Right kidney (tissue), 9 donors: ENCODE data around the gene PNPLA2.

Experiments used
- DNase-seq: peaks from one replicate; pipeline ENCODE4 v3.0.0-alpha.2; 2016
- long read RNA-seq, 8 donors: transcript quantifications; one replicate each; lab custom pipeline, GENCODE V29; 2026

The PNPLA2 gene, protein sequence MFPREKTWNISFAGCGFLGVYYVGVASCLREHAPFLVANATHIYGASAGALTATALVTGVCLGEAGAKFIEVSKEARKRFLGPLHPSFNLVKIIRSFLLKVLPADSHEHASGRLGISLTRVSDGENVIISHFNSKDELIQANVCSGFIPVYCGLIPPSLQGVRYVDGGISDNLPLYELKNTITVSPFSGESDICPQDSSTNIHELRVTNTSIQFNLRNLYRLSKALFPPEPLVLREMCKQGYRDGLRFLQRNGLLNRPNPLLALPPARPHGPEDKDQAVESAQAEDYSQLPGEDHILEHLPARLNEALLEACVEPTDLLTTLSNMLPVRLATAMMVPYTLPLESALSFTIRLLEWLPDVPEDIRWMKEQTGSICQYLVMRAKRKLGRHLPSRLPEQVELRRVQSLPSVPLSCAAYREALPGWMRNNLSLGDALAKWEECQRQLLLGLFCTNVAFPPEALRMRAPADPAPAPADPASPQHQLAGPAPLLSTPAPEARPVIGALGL
- long read RNA-seq, donor 1, partial matches to known transcripts, result 14 of 15 reads
- long read RNA-seq, donor 1, other reads (novel, unspliced or antisense), result 0 of 15 reads
- long read RNA-seq, donor 2, partial matches to known transcripts, result 19 of 19 reads
- long read RNA-seq, donor 2, other reads (novel, unspliced or antisense), result 0 of 19 reads
- long read RNA-seq, donor 3, partial matches to known transcripts, result 15 of 15 reads
- long read RNA-seq, donor 3, other reads (novel, unspliced or antisense), result 0 of 15 reads
- long read RNA-seq, donor 4, partial matches to known transcripts, result 14 of 14 reads
- long read RNA-seq, donor 4, other reads (novel, unspliced or antisense), result 0 of 14 reads
- long read RNA-seq, donor 5, partial matches to known transcripts, result 29 of 29 reads
- long read RNA-seq, donor 5, other reads (novel, unspliced or antisense), result 0 of 29 reads
- long read RNA-seq, donor 6, partial matches to known transcripts, result 27 of 28 reads
- long read RNA-seq, donor 6, other reads (novel, unspliced or antisense), result 0 of 28 reads
- long read RNA-seq, donor 7, partial matches to known transcripts, result 74 of 75 reads
- long read RNA-seq, donor 7, other reads (novel, unspliced or antisense), result 0 of 75 reads
- long read RNA-seq, donor 8, partial matches to known transcripts, result 15 of 17 reads
- long read RNA-seq, donor 8, other reads (novel, unspliced or antisense), result 0 of 17 reads

GRCh38 chr11:818396-819128 is at the start of gene PNPLA2:
Gene PNPLA2 (plus strand): TSS chr11:818914. CDS start chr11:819719, 805 bp downstream.
- peak; percentile 70 for DNase-seq

GRCh38 chr11:769887-770641 is 48.6 kb upstream of the PNPLA2 start:
- DNase-seq, result no peak

GRCh38 chr11:770642-771616 is 47.8 kb upstream of the PNPLA2 start:
- no peak for DNase-seq

DNA sequence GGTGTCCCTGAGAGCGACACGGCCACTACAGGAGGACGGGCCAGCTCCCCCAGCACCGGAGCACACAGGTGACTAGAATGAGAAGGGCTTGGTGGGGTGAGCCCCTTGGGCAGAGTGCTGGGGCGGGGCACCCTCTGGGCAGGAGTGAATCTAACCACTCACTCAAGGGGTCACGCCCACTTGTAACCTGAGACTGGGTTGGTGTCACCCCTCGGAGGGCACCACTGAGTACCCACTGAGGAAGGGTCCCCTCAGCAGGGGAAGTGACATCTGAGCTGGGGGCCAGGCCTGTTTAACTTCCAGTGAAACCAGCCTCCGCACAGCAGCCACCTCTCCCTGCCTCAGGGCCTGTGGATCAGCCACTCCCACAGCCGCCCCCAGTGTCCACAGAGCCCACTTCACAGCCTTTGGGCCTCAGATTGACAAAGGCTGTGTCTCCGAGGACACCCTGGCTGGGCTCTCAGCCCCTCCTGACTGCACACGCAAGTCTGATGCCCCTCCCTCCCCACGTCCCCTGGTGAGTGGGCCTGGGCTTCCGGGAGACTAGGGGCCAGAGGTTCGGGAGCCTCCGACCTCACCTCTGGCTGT is 47.0 kb upstream of the PNPLA2 start:
- no peak for DNase-seq

DNA sequence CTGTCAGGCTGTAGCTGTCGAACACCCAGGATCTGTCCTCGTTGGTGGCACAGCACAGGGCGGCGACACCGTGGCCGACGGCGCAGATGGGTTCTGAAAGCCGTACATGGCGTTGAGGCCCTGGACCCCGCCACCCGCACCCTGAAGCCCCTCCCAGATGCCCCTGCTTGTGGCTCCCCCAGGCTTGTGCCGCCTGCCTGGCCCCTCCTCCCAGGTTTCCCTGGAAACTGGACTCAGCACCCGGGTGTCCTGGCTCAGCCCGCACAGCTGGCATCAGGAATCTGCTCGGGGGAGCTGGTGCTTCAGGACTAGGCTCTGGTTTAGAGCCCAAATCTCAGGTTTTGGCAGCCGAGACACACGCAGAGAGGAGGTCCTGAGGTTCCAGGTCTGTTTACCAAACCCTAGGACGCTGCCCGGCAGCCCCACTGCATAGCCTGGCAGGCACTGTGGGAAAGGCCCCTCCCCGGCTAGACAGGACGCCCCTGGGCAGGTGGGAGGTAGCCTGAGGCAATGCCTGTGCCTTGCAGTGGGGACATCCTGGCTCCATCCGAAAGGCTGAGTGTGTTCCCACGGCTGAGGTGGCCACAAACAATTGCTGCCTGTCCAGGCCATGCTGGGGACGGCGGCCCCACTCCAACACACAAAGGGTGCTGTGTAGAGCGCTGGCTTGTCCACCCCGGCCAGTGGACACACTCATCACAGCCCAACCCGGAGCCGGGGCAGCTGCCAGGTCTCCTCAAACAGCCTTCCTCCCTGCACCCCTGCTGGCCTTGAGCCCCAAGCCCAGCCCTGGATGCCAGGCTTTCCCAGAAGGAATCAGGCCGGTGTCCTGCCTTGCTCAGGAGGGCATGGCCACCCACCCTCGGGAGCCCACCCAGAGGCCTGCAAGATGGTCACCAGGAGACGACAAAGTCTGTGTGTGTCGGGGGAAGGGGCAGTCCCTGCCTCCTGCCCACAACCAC is 46.0 kb upstream of the PNPLA2 start:
- DNase-seq, result no peak

DNA sequence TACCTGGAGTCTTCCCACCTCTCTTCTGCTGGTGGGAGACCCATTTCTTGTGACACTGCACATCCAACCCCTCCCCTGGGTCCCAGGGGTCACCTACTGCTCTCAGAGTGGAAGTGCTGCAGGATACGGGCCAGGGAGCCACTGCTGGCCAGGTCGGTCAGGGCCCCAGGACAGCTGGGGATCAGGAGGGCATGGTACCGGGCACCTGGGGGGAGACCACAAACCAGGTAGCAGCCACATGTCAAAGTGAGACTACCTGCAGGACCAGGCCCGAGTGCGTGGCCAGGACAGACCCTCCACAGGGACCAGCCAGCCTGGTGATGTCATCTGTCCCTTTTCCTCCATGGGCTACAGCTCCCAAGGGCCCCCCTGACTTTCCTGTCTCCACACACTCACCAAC is 45.3 kb upstream of the PNPLA2 start:
- DNase-seq, result no peak

DNA sequence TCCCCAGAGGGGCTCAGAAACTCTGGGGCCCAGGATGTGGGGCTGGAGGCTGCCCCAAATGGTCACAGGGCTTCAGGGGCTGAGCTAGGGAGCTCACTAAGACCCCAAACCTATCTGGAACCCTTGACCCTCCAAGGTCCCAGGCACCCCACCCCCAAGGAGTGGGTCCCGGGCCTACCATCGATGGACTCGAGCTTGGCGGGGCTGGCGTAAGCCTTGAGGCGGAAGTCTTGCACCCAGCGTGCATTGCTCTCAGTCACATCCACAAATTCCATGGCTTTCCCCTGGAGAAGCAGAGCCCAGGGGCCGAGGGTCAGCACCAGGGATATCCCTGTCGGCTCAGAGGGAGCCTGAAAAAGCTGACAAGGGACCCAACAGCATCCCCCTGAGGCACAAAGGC is 44.9 kb upstream of the PNPLA2 start:
- no peak for DNase-seq

DNA sequence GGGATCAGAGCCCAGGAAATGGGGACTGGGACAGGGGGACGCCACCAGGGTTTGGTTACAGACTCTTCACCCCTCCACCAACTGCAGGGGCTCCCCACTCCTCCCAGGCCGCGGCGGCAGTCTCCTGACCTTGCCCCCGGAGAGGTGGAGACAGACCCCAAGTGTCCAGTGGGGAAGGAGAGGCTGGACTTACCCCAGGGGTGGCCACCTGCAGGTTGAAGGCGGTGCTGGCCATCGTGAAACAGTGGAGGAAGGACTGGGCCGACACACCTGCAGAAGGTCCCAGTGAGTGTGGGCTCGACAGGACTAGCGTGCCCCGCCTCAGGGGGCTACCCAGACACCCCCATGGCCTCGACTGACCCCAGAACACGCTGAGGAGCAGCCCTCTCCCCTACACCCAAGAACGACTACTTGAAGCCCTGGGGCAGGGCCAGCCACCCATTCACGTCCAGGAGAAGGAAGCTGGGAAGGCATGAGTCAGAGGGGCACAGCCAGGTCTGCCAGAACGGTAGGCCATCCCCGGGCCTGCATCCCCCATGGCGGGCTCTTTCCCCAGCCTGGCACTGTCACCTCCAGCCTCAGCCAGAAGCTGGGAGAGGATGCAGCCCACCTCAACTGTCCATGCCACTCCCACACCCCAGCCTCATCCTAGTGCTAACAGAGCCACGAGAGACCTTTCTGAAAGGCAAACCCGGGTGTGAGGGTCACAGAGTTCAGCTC is 43.7 kb upstream of the PNPLA2 start:
- no peak for DNase-seq

GRCh38 chr11:776263-776560 is 42.5 kb upstream of the PNPLA2 start:
- no peak for DNase-seq

- DNase-seq, result peak; percentile 71
These were observed 42.0 kb upstream of the PNPLA2 start for GRCh38 chr11:776561-777287.

- peak; percentile 88 for DNase-seq
These were observed 41.1 kb upstream of the PNPLA2 start, which contains the start of gene GATD1 for GRCh38 chr11:777288-778255. Gene GATD1 (minus strand): TSS chr11:777487. CDS start chr11:777462, 25 bp downstream.

DNA sequence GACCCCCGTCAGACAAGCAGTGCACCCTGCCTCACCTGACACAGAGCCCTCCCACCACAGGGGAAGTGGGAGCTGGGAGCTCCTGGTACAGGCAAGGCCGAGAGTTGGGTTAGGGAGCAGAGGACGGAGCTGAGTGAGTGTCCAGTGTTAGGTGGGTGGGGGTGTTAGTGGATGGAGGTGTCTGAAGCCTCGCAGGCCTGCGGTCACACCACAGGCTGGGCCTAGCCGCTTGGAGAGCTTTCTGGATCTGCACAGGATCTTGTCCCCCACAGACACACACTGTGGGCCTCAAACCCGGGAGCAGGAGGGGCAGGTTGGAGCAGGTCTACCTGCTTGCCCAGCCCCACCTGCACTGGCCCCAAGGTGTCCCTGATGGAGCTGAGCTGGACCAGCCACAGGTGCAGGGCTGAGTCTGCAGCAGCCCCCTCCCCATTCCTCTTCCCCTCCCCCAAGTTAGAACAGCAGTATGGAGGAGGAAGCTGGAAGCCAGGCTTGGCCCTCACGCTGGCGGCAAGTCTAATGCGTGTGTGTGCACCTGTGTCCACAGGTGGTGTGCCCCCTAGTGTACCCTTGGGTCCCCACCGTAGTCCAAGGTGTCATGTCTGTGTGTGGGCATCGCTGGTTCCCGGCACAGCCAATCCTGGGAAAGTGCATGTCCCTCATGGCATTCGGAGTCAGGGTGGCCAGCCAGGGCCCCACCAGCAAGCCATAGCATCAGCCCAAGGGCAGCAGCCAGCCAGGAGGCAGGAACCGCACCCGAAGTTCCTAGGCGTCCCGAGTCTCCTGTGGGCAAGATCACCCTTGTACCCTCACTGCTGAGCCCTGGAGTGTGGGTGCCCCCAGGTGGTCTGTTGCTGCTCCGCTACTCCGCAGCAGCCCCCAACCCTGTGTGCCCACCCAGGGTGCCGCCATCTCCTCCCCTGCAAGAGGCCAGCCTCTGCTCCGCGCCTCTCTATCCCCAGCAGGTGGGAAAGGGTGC is 39.4 kb upstream of the PNPLA2 start:
- no peak for DNase-seq

DNA sequence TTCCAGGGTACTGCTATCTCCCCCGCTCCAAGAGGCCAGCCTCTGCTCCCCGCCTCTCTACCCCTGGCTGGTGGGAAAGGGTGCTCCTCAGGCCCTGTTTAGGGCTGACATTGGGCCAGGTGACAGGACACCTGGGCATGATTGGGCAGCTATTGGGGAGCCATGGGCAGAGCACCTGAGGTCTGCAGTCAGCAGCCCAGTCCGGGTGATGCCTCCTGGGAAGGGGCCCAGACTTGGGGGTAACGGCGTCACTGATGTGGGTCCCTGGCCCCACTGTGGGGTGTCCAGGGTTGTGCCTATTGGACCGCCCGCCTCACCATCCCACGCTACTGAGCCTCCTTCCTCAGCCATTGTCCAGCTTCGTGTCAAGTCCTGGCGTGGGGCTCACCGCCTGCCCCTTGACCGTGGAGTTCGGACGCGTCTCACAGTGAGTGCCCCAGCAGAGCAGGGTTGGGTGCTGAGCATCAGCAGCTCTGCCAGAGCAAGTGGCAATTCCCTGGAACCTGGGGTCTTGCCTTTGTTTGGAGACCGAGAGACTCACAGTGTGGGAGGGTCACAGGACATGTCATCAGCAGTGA is 38.7 kb upstream of the PNPLA2 start:
- no peak for DNase-seq
